Spleen (tissue), 7 donors: Measurements from ENCODE around the gene NEDD9.

Experiments
- POLR2A ChIP-seq, 3 donors: fragments of 450-650 bp; IDR thresholded peaks; one replicate each; pipeline ENCODE4 v1.5.1; 2017; ENCODE audit warnings: antibody characterized with exemption in 3 of 3, mild to moderate bottlenecking in 1 of 3
- POLR2AphosphoS5 ChIP-seq, 3 donors: sonication (generic); formaldehyde crosslinking; IDR thresholded peaks; one replicate each; pipeline ENCODE4 v1.5.1; 2017; ENCODE audit warnings: antibody characterized with exemption in 3 of 3
- TF ChIP-seq, protein P1 (sequence below), 11 experiments: fragments of 200-600 bp in 7 of 11; fragments of 450-650 bp in 4 of 11; sonication (generic) in 4 of 11; IDR thresholded peaks in 8 of 11; conservative IDR thresholded peaks in 3 of 11; 1 replicate in 7 of 11; 2 replicates in 4 of 11; pipeline versions ENCODE4 v1.4.0 to v1.8.0; 2016 to 2021; ENCODE audit warnings: antibody characterized with exemption in 11 of 11, inconsistent platforms in 4 of 11, mild to moderate bottlenecking in 1 of 11
- donor health status: DM: no; HTN: no; CAD: no; lungs with moderate emphysema.
- donor health status: DM: no; HTN: no; CAD: no.
- donor health status: DM: no; HTN: no; CAD: no.

DNA sequence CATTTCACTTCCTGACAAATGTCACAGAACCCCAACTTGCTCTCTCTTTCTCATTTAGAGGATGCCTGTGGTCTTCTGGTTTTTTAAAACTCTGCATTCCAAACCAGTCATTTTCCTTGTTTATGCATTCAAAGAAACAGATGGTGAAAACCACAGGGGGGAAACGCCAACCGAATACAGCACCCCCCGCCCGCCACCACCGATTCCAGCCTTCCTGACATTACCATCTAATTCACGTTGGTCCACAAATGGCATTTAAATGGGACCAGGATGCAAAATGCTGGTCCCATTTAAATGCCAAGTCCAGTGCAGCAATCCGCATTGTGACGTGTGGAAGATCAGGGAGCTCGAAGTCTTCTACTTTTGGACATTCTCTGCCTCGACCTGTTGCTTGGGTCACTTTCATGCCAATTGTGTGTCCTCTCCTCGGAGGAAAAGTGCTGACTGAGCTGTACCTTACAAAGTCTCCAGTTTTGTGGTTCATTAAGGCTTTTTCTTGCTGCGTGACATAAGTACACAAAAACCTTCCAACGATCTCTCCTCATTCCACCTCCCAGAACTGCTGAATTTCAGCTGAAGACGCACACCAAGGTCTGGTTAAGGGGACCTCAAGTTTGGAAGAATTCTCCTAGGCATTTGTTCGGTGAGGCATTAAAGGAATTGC, 35.8 kb downstream of the NEDD9 start:
- TF ChIP-seq, protein P1, sequence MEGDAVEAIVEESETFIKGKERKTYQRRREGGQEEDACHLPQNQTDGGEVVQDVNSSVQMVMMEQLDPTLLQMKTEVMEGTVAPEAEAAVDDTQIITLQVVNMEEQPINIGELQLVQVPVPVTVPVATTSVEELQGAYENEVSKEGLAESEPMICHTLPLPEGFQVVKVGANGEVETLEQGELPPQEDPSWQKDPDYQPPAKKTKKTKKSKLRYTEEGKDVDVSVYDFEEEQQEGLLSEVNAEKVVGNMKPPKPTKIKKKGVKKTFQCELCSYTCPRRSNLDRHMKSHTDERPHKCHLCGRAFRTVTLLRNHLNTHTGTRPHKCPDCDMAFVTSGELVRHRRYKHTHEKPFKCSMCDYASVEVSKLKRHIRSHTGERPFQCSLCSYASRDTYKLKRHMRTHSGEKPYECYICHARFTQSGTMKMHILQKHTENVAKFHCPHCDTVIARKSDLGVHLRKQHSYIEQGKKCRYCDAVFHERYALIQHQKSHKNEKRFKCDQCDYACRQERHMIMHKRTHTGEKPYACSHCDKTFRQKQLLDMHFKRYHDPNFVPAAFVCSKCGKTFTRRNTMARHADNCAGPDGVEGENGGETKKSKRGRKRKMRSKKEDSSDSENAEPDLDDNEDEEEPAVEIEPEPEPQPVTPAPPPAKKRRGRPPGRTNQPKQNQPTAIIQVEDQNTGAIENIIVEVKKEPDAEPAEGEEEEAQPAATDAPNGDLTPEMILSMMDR (IDR thresholded peaks at IDR 0.05 in 8 of 11, conservative IDR thresholded peaks at IDR 0.05 in 3 of 11): no peak
- TF ChIP-seq POLR2A (IDR thresholded peaks at IDR 0.05) (no peak), POLR2AphosphoS5 (IDR thresholded peaks at IDR 0.05) (no peak)
